ENCODE results near the gene TBC1D5.

GRCh38 chr3:17307482-17307881 is 434.9 kb downstream of the TBC1D5 start:
- TF ChIP-seq ZNF8 (CRISPR knock-in tag; IDR thresholded peaks at IDR 0.05) (no peak), ARNTL (CRISPR knock-in tag; IDR thresholded peaks at IDR 0.05; ENCODE audit: borderline replicate concordance, low read depth) (no peak), PATZ1 (CRISPR knock-in tag; IDR thresholded peaks at IDR 0.05; ENCODE audit: borderline replicate concordance) (no peak), ISL1 (CRISPR knock-in tag; IDR thresholded peaks at IDR 0.05) (no peak), CSDC2 (CRISPR knock-in tag; IDR thresholded peaks at IDR 0.05) (no peak), ESRRG (CRISPR knock-in tag; IDR thresholded peaks at IDR 0.05) (no peak), TSHZ2 (CRISPR knock-in tag; IDR thresholded peaks at IDR 0.05) (no peak)

Measured in SK-N-SH treated with all-trans-retinoic acid at 6 μM for 48 hours (cell line).